ENCODE results near the gene LDLRAD3.

DNA sequence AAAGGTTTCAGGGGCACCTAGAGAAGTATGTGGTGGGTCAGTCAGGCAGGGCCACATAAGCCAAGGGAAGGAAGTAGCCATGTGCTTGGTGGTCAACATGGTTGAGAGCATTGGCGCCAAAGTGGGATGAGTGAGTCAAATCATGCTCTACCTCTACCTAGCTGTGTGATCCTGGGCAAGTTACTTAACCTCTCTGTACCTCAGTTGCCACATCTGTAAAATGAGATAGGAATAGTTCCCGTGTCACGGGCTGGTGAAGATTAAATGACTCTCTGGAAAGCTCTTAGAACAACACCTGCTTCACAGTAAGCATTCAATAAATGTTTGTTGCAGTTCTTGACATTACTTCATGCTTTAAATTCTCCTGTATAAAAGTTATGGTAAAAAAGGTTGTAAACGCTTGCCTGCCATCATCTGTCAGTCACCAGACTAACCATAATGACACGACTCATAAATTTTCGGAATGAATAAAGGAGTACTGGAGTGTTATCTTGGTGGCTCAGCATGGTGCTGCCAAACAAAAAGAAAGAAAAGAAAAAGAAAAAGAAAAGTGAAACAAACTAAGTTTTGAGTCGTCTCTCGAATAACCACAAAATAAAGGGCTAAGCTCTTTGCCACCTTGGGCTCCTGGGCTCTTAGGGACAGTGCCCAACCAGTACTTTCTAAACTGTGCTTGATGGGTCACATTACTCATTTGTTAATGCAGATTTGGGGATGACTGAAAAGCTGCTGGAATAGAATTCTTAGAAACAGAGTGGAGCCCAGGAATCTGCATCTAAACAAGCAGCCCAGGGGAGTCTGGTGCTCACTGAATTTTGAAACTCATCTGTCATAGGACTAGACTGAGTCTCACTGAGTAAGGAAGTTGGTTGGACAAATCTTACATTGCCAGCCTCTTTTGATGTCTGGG, 107.6 kb downstream of the LDLRAD3 start:
- TF ChIP-seq, protein P1, sequence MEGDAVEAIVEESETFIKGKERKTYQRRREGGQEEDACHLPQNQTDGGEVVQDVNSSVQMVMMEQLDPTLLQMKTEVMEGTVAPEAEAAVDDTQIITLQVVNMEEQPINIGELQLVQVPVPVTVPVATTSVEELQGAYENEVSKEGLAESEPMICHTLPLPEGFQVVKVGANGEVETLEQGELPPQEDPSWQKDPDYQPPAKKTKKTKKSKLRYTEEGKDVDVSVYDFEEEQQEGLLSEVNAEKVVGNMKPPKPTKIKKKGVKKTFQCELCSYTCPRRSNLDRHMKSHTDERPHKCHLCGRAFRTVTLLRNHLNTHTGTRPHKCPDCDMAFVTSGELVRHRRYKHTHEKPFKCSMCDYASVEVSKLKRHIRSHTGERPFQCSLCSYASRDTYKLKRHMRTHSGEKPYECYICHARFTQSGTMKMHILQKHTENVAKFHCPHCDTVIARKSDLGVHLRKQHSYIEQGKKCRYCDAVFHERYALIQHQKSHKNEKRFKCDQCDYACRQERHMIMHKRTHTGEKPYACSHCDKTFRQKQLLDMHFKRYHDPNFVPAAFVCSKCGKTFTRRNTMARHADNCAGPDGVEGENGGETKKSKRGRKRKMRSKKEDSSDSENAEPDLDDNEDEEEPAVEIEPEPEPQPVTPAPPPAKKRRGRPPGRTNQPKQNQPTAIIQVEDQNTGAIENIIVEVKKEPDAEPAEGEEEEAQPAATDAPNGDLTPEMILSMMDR (conservative IDR thresholded peaks at IDR 0.05; ENCODE audit: low read length) = no peak
- TF ChIP-seq EZH2phosphoT487 (IDR thresholded peaks at IDR 0.05; ENCODE audit: borderline replicate concordance, low read depth, low read length) = no peak
